ENCODE results near the gene FEM1B.

The FEM1B gene

GRCh38 chr15:68318931-68319909, 41.7 kb downstream of the FEM1B start:
- no peak for TF ChIP-seq CTCF (conservative IDR thresholded peaks at IDR 0.05; ENCODE audit: control insufficient read depth, insufficient read depth, low read depth, low read length)

DNA sequence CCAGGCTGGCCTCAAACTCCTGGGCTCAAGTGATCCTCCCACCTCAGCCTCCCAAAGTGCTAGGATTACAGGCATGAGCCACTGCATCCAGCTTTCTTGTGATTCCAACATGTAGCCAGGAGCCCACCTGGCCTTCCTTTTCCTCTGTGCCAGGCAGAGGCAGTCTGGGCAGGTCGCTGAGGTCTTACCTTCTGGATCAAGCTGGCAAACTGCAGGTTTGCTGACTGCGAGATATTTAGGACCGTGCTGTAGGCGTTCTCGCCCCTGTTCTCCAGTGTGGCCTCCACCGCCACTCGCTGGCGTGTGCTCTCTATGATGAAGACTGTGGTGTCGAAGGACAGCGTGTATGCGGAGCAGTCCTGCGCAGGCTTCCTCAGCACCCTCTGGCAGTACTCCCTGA, 42.5 kb downstream of the FEM1B start:
- H3K4me3 ChIP-seq (ENCODE audit: control insufficient read depth, low read depth, low read length) = no peak overlapping the region
- DNase-seq (ENCODE audit: low read depth) = no peak
- TF ChIP-seq CTCF (conservative IDR thresholded peaks at IDR 0.05; ENCODE audit: control insufficient read depth, insufficient read depth, low read depth, low read length) = no peak

More at GRCh38 chr15:68318931-68319909, 41.7 kb downstream of the FEM1B start:
- no peak for DNase-seq (ENCODE audit: low read depth)
- no peak overlapping the region for H3K4me3 ChIP-seq (ENCODE audit: control insufficient read depth, low read depth, low read length)

- TF ChIP-seq CTCF (conservative IDR thresholded peaks at IDR 0.05; ENCODE audit: control insufficient read depth, insufficient read depth, low read depth, low read length) = no peak
Observed at GRCh38 chr15:68321229-68321628, 43.7 kb downstream of the FEM1B start.

DNA sequence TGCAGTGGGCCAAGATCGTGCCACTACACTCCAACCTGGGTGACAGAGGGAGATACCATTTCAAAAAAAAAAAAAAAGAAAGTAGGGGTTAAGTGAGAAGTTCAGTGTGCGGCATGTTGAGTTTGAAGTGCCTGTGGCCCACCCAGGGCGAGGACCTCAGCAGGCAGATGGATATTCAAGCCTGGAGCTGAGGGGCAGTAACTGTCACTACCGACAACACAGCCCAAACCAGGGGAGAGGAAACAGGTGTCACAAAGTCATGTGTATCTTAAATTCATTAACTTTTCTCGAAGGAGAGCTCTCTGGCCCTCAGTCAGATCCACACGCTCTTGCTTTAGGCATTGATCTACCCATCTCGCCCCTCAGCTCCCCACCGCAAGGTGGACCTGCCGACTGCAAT, 45.3 kb downstream of the FEM1B start:
- TF ChIP-seq CTCF (conservative IDR thresholded peaks at IDR 0.05; ENCODE audit: control insufficient read depth, insufficient read depth, low read depth, low read length) = no peak
- DNase-seq (ENCODE audit: low read depth) = no peak
- no peak overlapping the region for H3K4me3 ChIP-seq (ENCODE audit: control insufficient read depth, low read depth, low read length)

More at GRCh38 chr15:68321229-68321628, 43.7 kb downstream of the FEM1B start:
- DNase-seq (ENCODE audit: low read depth) = no peak
- H3K4me3 ChIP-seq (ENCODE audit: control insufficient read depth, low read depth, low read length) = no peak overlapping the region

DNA sequence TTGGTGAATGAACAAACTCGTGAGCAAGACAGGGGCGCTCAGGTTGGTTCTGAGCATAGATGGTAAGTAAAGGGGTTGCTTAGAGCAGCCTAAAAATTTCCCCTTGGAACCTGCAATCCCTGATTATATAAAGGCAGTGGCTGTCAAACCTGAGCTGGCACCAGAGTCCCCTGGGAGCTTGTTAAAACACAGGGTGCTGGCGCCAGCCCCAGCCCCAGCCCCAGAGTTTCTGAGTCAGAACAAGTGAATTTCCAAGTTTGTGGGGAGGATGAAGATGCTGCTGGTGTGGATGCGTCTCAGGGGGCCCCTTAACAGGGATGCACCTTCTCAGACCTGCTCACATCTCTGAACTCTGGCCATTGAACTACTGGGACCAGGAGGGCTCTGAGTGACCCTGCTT, 48.2 kb downstream of the FEM1B start:
- H3K4me3 ChIP-seq (ENCODE audit: control insufficient read depth, low read depth, low read length) = no peak overlapping the region
- no peak for TF ChIP-seq CTCF (conservative IDR thresholded peaks at IDR 0.05; ENCODE audit: control insufficient read depth, insufficient read depth, low read depth, low read length)
- DNase-seq (ENCODE audit: low read depth) = no peak

GRCh38 chr15:68326711-68327354, 49.3 kb downstream of the FEM1B start:
- no peak overlapping the region for H3K4me3 ChIP-seq (ENCODE audit: control insufficient read depth, low read depth, low read length)
- no peak for DNase-seq (ENCODE audit: low read depth)
- no peak for TF ChIP-seq CTCF (conservative IDR thresholded peaks at IDR 0.05; ENCODE audit: control insufficient read depth, insufficient read depth, low read depth, low read length)

Data from fibroblast of mammary gland (primary cell).